Spleen (tissue), 11 donors: ENCODE measurements around the gene ATP1A2. TPM values are rescaled to one million over a fixed set of nuclear protein-coding genes. Genes with fewer than 3 reads are reported as not detected.

ENCODE experiments used
- DNase-seq: peaks from one replicate; pipeline ENCODE4 v3.0.0-alpha.2; 2020
- H3K27ac ChIP-seq, 8 donors: fragments of 200-600 bp; sonication (generic) in 7 of 8; 1 replicate in 4 of 8; 2 replicates in 4 of 8; pipeline versions ENCODE4 v1.5.0 to v1.8.0; 2016 to 2021; ENCODE audit warnings: inconsistent platforms in 4 of 8, mild to moderate bottlenecking in 4 of 8, moderate library complexity in 1 of 8
- H3K27me3 ChIP-seq, 7 donors: fragments of 200-600 bp; sonication (generic) in 6 of 7; replicated peaks in 1 of 7; 1 replicate in 4 of 7; 2 replicates in 3 of 7; pipeline versions ENCODE4 v1.5.0 to v1.8.0; 2016 to 2021; ENCODE audit warnings: inconsistent platforms in 3 of 7, mild to moderate bottlenecking in 1 of 7
- H3K36me3 ChIP-seq, 6 donors: fragments of 200-600 bp; sonication (generic) in 5 of 6; 1 replicate in 4 of 6; 2 replicates in 2 of 6; pipeline versions ENCODE4 v1.5.0 to v1.8.0; 2016 to 2021; ENCODE audit warnings: inconsistent platforms in 2 of 6
- H3K4me1 ChIP-seq, 6 donors: fragments of 200-600 bp; sonication (generic) in 5 of 6; 1 replicate in 3 of 6; 2 replicates in 3 of 6; pipeline versions ENCODE4 v1.5.0 to v1.8.0; 2016 to 2021; ENCODE audit warnings: inconsistent platforms in 3 of 6
- H3K4me3 ChIP-seq, 8 donors: fragments of 200-600 bp; sonication (generic) in 7 of 8; 1 replicate in 4 of 8; 2 replicates in 4 of 8; pipeline versions ENCODE4 v1.5.0 to v1.8.0; 2016 to 2021; ENCODE audit warnings: inconsistent platforms in 4 of 8, mild to moderate bottlenecking in 4 of 8, moderate library complexity in 2 of 8
- H3K9me3 ChIP-seq, 8 donors: fragments of 200-600 bp; sonication (generic) in 7 of 8; 1 replicate in 4 of 8; 2 replicates in 4 of 8; pipeline versions ENCODE4 v1.5.0 to v1.8.0; 2016 to 2021; ENCODE audit warnings: inconsistent platforms in 4 of 8
- POLR2A ChIP-seq, 3 donors: fragments of 450-650 bp; IDR thresholded peaks; one replicate each; pipeline ENCODE4 v1.5.1; 2017; ENCODE audit warnings: antibody characterized with exemption in 3 of 3, mild to moderate bottlenecking in 1 of 3
- POLR2AphosphoS5 ChIP-seq, 3 donors: sonication (generic); formaldehyde crosslinking; IDR thresholded peaks; one replicate each; pipeline ENCODE4 v1.5.1; 2017; ENCODE audit warnings: antibody characterized with exemption in 3 of 3
- WGBS, 5 donors: extraction: QIAGEN DNeasy Blood & Tissue Kit in 3 of 5; methylation state at CpG; one replicate each; pipeline versions ENCODE4 v1.1.5 to v1.1.7; 2013 to 2018; 5-methylcytosine and 5-hydroxymethylcytosine counted together
- intact Hi-C: fragments of 100-400 bp; cut with DNase I; formaldehyde crosslinking; loops from one replicate; pipeline ENCODE4 v1.15.0; 2023; ENCODE audit warnings: low total_unique reads
- polyA plus RNA-seq, 3 donors: library from polyadenylated mRNA; stranded (reverse); fragments of 200-250 nt; gene quantifications; one replicate each; pipeline ENCODE4 v1.2.1, GENCODE V29; 2013
- total RNA-seq, 7 donors: library from RNA; depleted of rRNA in 3 of 7; stranded (reverse); fragments of >200 nt in 3 of 7; fragmentation: NEBNext Ultra II Directional in 4 of 7; extraction: Animal tissue kit (Norgen Biotek cat#: 25700) in 4 of 7; gene quantifications; one replicate each; pipeline versions ENCODE4 v1.1.0 to v1.2.1, GENCODE V29; 2016 to 2021
- TF ChIP-seq, protein P1 (sequence below), 11 experiments: fragments of 200-600 bp in 7 of 11; fragments of 450-650 bp in 4 of 11; sonication (generic) in 4 of 11; IDR thresholded peaks in 8 of 11; conservative IDR thresholded peaks in 3 of 11; 1 replicate in 7 of 11; 2 replicates in 4 of 11; pipeline versions ENCODE4 v1.4.0 to v1.8.0; 2016 to 2021; ENCODE audit warnings: antibody characterized with exemption in 11 of 11, inconsistent platforms in 4 of 11, mild to moderate bottlenecking in 1 of 11
- donor health status: healthy with polysubstance abuse.
- donor health status: DM: no; HTN: no; CAD: no; lungs with moderate emphysema.
- donor health status: DM: no; HTN: no; CAD: no.
- donor health status: Bipolar disorder and iron deficiency.
- donor health status: healthy.
- donor health status: DM: no; HTN: no; CAD: no.
- donor health status: DM: yes; HTN: yes; CAD: no.

Gene ATP1A2
- total and polyA plus RNA-seq, 10 donors, result 0.13 to 19.1 (median 0.85) TPM

DNA sequence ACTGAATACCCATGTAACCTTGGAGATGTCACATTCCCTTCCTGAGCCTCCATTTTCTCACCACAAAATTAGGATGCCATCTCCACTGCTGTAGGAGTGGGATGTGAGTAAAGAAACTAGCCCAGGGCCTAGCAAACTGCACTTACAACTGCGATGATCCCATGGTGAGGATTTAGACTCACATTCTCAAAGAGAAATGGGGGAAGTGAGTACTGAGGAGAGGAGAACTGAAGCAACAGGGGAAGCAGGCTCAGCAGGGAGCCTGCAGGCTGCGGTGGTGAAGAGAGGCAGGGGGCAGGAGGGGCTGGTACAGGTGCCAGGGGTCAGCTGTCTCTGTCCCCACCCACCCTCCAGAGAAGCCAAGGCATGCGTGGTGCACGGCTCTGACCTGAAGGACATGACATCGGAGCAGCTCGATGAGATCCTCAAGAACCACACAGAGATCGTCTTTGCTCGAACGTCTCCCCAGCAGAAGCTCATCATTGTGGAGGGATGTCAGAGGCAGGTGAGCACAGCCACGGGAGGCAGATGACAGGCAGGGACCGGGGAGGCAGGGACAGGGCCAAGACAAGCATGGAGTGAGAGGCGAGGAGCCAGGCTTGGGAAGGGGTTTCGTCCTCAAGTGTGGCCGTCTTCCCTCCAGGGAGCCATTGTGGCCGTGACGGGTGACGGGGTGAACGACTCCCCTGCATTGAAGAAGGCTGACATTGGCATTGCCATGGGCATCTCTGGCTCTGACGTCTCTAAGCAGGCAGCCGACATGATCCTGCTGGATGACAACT is 19.4 kb downstream of the ATP1A2 start:
- Histone ChIP-seq H3K27ac (no peak overlapping the region), H3K36me3 (no peaks in the 10 kb centered on the region), H3K9me3 (no peaks in the 10 kb centered on the region), H3K4me3 (no peak overlapping the region), H3K27me3 (no peaks in the 10 kb centered on the region), H3K4me1 (no peaks in the 10 kb centered on the region)
- intact Hi-C loops, result no loop called here
- TF ChIP-seq POLR2AphosphoS5 (IDR thresholded peaks at IDR 0.05) (no peak), POLR2A (IDR thresholded peaks at IDR 0.05) (no peak)
- TF ChIP-seq, protein P1, sequence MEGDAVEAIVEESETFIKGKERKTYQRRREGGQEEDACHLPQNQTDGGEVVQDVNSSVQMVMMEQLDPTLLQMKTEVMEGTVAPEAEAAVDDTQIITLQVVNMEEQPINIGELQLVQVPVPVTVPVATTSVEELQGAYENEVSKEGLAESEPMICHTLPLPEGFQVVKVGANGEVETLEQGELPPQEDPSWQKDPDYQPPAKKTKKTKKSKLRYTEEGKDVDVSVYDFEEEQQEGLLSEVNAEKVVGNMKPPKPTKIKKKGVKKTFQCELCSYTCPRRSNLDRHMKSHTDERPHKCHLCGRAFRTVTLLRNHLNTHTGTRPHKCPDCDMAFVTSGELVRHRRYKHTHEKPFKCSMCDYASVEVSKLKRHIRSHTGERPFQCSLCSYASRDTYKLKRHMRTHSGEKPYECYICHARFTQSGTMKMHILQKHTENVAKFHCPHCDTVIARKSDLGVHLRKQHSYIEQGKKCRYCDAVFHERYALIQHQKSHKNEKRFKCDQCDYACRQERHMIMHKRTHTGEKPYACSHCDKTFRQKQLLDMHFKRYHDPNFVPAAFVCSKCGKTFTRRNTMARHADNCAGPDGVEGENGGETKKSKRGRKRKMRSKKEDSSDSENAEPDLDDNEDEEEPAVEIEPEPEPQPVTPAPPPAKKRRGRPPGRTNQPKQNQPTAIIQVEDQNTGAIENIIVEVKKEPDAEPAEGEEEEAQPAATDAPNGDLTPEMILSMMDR (IDR thresholded peaks at IDR 0.05 in 8 of 11, conservative IDR thresholded peaks at IDR 0.05 in 3 of 11), result no peak
- DNase-seq, result no peak
- 84 to 89% (median 87%) methylated on average over 19 to 20 of the region's 20 CpGs for WGBS, 5 donors

DNA sequence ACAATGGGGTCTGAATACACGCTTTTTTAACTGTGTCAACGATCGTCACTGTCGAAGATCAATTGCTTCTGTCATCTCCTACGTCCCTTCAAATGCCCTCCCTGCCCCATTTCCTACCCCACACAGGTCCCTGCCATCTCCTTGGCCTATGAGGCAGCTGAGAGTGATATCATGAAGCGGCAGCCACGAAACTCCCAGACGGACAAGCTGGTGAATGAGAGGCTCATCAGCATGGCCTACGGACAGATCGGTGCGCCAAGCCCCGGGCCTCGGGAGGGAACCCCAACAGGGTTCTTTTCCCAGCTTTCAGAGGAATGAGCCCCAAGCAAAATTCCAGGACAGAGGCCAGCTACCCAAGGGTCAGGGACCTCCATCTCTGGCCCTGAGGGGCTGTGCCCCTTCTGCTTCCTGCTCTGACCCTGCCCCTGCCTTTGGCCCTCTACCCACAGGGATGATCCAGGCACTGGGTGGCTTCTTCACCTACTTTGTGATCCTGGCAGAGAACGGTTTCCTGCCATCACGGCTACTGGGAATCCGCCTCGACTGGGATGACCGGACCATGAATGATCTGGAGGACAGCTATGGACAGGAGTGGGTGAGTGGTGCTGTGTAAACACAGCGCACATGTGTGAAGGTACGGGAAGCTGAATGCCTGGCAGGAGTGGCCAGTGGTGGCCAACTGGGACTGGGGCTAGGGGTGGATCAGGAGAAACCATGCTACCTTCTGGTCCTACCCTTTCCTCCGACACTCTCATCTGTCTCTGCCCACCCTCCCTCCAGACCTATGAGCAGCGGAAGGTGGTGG is 20.8 kb downstream of the ATP1A2 start:
- Histone ChIP-seq H3K27me3 (peaks cover 0 to 11% (median 0%) of the 10 kb centered on the region in 7 donors), H3K4me3 (no peak overlapping the region), H3K36me3 (no peaks in the 10 kb centered on the region), H3K27ac (no peak overlapping the region), H3K9me3 (no peaks in the 10 kb centered on the region), H3K4me1 (no peaks in the 10 kb centered on the region)
- no peak for DNase-seq
- WGBS, 5 donors, result 80 to 94% (median 91%) methylated on average over 22 of the region's 22 CpGs
- TF ChIP-seq POLR2AphosphoS5 (IDR thresholded peaks at IDR 0.05) (no peak), POLR2A (IDR thresholded peaks at IDR 0.05) (no peak)
- TF ChIP-seq, protein P1 (IDR thresholded peaks at IDR 0.05 in 8 of 11, conservative IDR thresholded peaks at IDR 0.05 in 3 of 11), result no peak
- intact Hi-C loops, result no loop called here

DNA sequence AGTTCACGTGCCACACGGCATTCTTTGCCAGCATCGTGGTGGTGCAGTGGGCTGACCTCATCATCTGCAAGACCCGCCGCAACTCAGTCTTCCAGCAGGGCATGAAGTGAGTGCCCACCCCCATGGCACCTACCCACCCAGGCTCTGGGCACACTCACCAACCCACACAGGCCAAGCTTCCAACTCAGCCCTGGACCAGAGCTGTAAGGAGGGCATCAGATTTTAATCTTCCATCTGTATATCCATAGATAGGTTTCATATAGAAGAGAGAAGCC is 21.3 kb downstream of the ATP1A2 start:
- H3K36me3 ChIP-seq, result no peaks in the 10 kb centered on the region
- no peaks in the 10 kb centered on the region for H3K4me1 ChIP-seq
- WGBS, 5 donors, result 84 to 99% (median 94%) methylated on average over 5 of the region's 5 CpGs
- TF ChIP-seq POLR2AphosphoS5 (IDR thresholded peaks at IDR 0.05) (no peak), POLR2A (IDR thresholded peaks at IDR 0.05) (no peak)
- TF ChIP-seq, protein P1 (IDR thresholded peaks at IDR 0.05 in 8 of 11, conservative IDR thresholded peaks at IDR 0.05 in 3 of 11), result no peak
- peaks cover 0 to 14% (median 0%) of the 10 kb centered on the region in 7 donors for H3K27me3 ChIP-seq
- no peak overlapping the region for H3K4me3 ChIP-seq
- no peak overlapping the region for H3K27ac ChIP-seq
- no peak for DNase-seq
- intact Hi-C loops, result no loop called here
- H3K9me3 ChIP-seq, result no peaks in the 10 kb centered on the region

DNA sequence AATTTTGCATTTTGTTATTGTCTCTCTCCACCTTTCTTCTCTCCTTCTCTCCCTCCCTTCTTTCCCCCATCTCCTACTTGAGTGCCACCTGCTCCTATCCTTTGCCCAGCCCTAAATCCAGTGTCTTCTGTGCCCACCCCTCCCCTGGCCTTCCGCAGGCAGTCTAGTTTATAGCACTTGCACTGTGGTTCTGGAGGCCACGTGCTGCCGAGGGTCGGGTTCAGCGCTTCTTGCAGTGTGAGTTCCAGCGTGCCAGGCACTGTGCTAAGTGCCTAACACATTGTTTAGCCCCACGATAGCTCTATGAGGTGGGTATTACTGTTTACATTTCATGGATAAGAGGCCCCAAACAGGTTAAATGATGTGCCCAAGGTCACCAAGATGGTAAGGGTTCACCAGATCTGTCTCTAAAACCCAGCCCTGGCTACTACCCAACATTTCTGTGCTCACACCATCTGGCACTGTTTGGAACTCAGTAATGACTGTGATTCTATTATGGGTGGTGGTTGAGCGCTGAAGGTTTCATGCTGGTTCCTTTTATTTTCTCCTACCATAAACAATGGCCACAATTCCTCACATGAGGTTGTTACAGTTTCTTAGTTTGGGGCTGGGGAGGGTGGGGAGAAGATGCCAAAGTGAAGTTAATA is 21.8 kb downstream of the ATP1A2 start:
- Histone ChIP-seq H3K27me3 (peaks cover 0 to 14% (median 0%) of the 10 kb centered on the region in 7 donors), H3K4me3 (no peak overlapping the region), H3K9me3 (no peaks in the 10 kb centered on the region), H3K27ac (no peak overlapping the region), H3K36me3 (no peaks in the 10 kb centered on the region), H3K4me1 (no peaks in the 10 kb centered on the region)
- DNase-seq, result no peak
- TF ChIP-seq, protein P1 (IDR thresholded peaks at IDR 0.05 in 8 of 11, conservative IDR thresholded peaks at IDR 0.05 in 3 of 11), result no peak
- intact Hi-C loops, result no loop called here
- 87 to 94% (median 90%) methylated on average over 8 of the region's 8 CpGs for WGBS, 5 donors
